Measurements from ENCODE around the gene LPP. TPM values are rescaled to one million over a fixed set of nuclear protein-coding genes. Genes with fewer than 3 reads are reported as not detected.

Gene LPP
- total RNA-seq, 1 experiment from 2014 or later, result 22.1 TPM

GRCh38 chr3:188353426-188353825, 199.5 kb downstream of the LPP start:
- DNase-seq (ENCODE audit: low spot score), result no peak

DNA sequence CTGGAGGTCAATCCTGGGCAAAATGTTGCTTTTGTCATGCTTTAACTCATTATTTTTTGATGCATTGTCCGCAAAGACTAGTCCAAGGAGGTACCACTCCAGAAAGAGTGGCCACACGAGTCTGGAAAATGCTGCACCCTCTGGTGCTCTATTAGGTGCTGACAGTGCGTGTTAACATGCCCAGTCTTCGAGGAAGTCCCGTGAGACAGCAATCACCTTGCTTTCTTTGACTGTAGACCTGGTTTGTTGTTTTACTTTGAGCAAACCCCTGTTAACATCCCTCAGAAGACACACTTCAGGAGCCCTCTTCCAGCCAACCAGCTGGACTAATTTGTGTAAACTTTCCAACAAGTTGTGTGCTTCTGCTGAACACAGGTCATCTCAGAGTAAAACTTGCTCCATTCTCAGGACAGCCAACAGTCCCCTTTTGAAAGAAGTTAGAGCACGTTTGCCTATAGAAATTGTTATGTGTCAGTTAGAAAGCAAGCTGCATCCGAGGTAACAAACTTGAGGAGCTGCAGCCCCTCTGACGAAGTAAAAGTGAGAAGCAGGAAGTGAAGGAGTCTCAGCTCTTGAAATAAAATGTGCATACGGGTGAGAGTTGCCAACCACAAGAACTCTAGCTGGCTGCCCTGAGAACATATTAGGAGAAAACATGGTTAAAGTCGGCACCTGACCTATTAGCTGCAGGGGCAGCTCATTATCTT, 205.0 kb downstream of the LPP start:
- no peak for DNase-seq (ENCODE audit: low spot score)

DNA sequence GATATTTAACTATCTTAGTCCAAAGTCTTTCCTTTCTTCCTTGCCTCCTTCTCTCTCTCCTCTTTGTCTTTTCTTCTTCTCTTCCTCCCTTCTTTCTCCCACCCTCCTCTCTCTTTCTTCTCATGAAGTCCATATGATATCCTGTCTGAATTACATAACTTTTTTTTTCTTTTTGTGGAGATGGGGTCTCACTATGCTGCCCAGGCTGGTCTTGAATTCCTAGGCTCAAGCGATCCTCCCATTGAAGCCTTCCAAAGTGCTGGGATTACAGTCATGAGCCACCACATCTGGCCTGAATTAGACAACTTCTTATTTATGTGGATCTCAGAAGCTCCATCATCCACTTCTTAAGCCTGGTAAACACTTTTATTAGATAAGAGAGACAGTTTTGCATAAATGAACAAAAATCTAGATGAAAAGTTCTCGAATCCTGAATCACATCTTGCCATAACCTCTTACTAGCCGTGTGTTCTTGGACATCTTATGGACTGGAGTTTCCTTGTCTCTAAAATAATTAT, 206.5 kb downstream of the LPP start:
- no peak for DNase-seq (ENCODE audit: low spot score)

DNA sequence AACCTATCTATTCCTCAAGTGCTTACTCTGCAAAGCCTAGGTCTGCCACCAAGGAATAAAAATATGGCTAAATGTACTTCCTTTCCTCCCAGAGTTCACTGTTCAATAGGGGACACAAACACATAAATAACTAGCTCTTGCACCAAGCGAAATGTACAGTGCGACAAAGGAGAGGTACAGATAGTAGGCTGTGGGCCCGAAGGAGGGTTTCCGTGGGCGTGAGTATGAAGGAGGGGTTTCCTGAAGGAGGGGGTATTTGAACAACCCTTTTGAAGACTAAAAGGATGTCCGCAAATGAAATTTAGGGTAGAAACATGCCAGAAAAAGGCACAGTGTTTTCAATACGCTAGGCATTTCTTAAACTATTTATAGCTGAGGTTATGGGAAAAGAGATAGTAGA, 207.9 kb downstream of the LPP start:
- DNase-seq (ENCODE audit: low spot score), result no peak

DNA sequence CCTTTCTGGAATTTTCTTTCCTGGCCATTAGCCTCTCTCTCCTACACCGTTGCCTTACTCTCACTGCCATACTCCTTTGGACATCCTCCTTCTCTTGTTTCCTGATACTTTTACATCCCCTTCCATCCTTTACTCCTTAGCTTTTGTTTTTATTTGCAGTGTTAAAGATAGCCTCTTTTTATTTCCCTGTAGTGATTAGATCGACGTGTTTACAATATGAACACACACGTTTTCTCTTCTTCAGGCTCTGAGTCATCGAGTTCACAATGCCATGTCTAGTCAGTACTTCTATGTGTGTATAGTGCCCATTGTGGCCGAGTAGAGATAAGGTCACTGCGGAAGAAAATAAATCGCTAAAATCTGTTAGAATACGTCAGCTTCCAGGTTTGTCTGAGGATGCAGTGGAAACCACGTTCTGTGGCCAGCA, 208.5 kb downstream of the LPP start:
- peak; percentile 86 for DNase-seq (ENCODE audit: low spot score)

GRCh38 chr3:188365184-188365583, 211.2 kb downstream of the LPP start:
- no peak for DNase-seq (ENCODE audit: low spot score)

GRCh38 chr3:188365988-188366698, 212.2 kb downstream of the LPP start:
- DNase-seq (ENCODE audit: low spot score), result peak; percentile 70

- DNase-seq (ENCODE audit: low spot score), result no peak
Measured at GRCh38 chr3:188367678-188368077, 213.7 kb downstream of the LPP start.

GRCh38 chr3:188369526-188369925, 215.6 kb downstream of the LPP start:
- DNase-seq (ENCODE audit: low spot score), result no peak

DNA sequence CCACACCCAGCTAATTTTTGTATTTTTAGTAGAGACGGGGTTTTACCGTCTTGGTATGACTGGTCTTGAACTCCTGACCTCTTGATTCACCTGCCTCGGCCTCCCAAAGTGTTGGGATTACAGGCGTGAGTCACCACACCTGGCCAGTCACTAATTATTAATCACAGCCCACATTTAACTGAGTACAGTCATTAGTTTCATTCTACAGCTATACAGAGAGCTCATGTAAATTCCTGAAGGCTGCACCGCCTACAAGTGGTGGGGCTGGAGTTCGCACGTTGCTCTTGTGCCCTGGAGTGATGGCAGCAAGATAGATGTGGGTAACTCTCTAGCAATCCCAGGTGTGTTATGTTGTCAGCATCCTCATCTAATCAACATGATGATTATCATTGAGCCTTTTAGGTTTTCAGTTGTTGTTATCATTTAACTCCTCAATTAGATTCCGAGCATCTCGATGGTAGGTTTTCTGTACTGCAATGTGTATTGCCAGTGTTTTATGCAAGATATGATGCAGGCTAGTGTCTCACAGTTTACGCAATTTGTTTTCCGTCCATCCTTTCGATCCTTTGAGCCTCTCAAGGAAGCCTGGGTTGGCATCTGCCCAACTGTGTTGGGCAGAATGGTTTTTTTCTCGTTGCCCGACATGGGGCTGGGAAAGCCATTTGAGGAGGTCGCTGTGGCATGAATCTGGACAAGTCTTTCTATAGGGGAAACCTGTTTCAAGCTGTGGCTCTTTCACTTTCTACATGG, 216.3 kb downstream of the LPP start:
- DNase-seq (ENCODE audit: low spot score), result no peak

DNA sequence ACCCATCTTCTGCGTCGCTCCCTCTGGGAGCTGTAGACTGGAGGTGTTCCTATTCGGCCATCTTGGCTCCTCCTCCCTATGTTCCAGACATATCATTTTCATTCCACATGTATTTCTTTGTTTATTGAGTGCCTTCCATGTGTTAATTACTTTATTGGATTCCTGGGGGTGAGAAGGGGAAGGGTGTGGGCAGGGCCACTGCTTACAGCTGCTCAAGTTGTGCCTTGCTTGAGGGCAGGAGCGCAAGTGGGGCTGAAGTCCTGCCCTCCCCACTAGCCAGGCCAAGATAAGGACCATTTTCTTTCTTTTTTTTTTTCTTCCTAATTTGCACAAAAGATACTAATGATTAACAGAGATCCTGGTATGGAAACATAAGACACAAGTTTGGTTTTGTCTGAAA, 224.8 kb downstream of the LPP start:
- DNase-seq (ENCODE audit: low spot score), result no peak

- no peak for DNase-seq (ENCODE audit: low spot score)
Measured at GRCh38 chr3:188380252-188380651, 226.3 kb downstream of the LPP start.

GRCh38 chr3:188380722-188381121, 226.8 kb downstream of the LPP start:
- no peak for DNase-seq (ENCODE audit: low spot score)

DNA sequence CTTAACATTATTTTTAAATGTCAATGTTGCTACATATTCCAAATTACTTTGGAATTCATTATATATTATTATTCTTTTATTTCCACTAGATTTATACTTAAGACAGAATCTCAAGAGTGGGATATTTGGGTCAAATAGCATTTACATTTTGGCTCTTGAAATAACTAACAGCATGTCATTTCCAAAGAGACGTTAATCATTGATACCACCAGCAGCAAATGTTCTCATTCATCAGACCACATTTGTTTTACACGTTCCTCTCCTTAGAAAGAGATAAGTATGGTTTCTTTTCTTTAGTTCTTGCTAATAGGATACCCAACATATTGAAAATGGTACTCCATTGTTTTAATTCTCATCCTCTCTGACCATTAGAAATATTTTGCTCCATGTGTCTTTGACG, 229.8 kb downstream of the LPP start:
- DNase-seq (ENCODE audit: low spot score), result no peak

- no peak for DNase-seq (ENCODE audit: low spot score)
Measured at GRCh38 chr3:188385295-188385694, 231.3 kb downstream of the LPP start.

GRCh38 chr3:188389711-188390342, 235.9 kb downstream of the LPP start:
- no peak for DNase-seq (ENCODE audit: low spot score)

- DNase-seq (ENCODE audit: low spot score), result no peak
Measured at GRCh38 chr3:188390343-188390718, 236.4 kb downstream of the LPP start.

DNA sequence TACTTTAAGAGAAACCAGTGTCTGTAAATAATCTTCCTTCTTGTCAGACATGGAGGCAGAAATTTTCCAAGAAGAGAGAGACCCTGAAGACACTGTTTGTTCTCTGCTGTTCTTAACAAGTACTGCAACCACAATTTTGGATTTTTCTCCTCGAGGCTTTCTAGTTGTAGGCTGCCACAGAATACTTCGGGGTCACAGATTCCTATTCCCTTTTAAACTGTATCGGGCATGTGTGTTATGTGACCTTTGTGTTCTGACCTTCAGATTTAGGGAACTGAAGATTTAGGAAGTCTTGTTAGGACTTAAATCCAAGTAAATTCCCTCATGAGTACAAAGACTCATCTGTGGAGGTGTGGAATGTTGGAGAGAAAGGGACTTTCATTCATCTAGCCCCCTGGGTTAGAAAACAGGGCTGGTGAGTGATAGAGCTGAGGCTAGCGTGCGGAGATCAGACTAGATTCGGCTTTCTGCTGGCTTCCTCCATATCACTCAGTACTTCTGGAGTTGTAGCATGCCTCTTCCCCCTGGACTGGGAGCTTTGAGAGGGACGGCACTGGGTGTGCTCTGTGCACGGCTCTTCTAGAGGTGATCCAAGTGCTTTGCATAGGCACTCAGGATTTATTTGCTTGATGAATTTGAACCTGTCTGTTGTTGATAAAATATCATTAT, 237.0 kb downstream of the LPP start:
- no peak for DNase-seq (ENCODE audit: low spot score)

GRCh38 chr3:188391592-188391991, 237.6 kb downstream of the LPP start:
- no peak for DNase-seq (ENCODE audit: low spot score)

- no peak for DNase-seq (ENCODE audit: low spot score)
Measured at GRCh38 chr3:188392076-188392475, 238.1 kb downstream of the LPP start.

GRCh38 chr3:188394623-188395022, 240.7 kb downstream of the LPP start:
- no peak for DNase-seq (ENCODE audit: low spot score)

Data from HT-29 (cell line).